22Rv1 (cell line): Measurements from ENCODE around the gene LPIN2.
"Not testable (repeated sequence)": the region's sequence is repeated elsewhere in the genome, so short reads cannot be mapped to it uniquely, and the experiment has no call there.

Source experiments
- H3K27ac ChIP-seq: fragments of 450-650 bp; 2 replicates; pipeline ENCODE4 v1.5.1; 2017
- ZFX ChIP-seq: fragments of 450-650 bp; IDR thresholded peaks from 2 replicates; pipeline ENCODE4 v1.6.1; 2017; ENCODE audit warnings: antibody characterized with exemption, borderline replicate concordance
- TF ChIP-seq, protein P1 (sequence below): fragments of 450-650 bp; IDR thresholded peaks from 2 replicates; pipeline ENCODE4 v1.5.1; 2017; ENCODE audit warnings: mild to moderate bottlenecking

Gene LPIN2

DNA sequence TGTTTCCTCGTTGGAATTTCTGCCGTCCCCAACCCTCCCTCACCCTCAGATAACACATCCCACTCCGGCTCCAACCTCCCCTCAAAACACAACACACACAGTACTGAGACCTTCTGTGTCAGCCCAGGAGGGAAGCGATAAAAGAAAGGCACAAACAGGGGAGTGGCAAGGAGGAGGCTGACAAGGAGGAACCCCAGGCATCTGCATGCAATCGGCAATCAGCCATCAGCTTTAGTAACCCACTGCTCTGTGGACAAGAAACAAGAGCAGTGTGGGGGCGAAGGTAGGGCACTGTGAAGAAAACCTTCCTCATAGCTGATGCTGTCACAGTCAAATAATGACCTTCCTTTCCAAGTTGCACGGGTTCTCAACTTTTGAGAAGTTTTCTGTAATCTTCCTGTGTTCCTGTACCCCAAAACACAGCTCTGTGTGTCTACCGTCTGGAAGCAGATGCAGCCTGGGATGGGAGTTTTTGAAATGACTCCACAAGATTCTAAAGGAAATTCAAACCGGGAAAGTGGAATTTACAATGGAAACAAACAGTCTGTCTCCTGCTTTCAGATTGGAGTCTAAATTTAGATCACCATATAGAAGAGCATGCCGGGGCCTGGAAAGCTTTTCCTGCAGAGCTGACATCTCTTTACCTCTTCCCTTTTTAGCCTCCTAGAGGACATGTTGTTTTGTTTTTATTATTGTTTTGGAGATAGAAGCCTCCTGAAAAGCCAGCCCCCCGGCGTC, 16.4 kb upstream of the LPIN2 start:
- TF ChIP-seq ZFX: no peak
- TF ChIP-seq, protein P1, sequence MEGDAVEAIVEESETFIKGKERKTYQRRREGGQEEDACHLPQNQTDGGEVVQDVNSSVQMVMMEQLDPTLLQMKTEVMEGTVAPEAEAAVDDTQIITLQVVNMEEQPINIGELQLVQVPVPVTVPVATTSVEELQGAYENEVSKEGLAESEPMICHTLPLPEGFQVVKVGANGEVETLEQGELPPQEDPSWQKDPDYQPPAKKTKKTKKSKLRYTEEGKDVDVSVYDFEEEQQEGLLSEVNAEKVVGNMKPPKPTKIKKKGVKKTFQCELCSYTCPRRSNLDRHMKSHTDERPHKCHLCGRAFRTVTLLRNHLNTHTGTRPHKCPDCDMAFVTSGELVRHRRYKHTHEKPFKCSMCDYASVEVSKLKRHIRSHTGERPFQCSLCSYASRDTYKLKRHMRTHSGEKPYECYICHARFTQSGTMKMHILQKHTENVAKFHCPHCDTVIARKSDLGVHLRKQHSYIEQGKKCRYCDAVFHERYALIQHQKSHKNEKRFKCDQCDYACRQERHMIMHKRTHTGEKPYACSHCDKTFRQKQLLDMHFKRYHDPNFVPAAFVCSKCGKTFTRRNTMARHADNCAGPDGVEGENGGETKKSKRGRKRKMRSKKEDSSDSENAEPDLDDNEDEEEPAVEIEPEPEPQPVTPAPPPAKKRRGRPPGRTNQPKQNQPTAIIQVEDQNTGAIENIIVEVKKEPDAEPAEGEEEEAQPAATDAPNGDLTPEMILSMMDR: no peak
- H3K27ac ChIP-seq: no peak overlapping the region

DNA sequence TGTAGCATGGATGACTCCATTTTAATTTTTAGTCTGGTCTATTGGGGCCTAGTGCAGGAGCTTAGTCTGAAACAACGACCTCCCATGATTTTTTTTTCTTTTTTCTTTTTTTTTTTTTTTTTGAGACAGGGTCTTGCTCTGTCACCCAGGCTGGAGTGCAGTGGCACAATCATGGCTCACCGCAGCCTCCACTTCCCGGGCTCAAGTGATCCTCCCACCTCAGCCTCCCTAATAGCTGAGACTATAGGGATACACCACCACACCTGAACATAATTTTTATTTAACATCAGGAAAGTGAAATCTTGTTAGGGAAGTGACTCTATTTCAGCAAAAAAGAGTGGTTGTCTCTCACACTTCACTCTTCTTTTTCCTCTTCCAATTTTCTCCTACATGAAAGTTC, 15.2 kb upstream of the LPIN2 start:
- H3K27ac ChIP-seq: not testable (repeated sequence)

DNA sequence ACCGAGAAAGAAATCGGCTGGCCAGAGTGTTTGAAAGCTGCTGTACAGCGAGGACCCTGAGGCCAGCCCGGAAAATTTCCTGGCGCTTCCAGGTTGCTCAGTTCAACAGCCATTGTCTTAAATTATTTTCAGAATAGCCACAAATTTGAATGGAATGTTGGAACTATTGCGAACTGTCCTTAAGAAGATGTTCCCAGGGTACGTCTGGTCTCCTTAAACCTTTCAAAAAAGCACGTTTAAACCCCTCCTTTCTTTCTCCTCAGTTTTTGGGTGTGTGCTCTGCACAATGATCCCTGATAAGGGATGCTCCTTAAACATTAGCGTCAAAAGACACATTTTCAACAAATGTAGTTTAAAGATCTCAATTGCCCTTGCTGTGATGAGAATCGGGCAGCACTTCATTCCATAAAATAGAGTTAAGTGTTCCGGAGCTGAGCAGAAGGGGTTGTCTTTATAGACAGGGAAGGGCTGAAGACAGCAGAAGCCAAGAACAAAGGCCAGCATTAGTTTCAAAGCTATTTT, 14.5 kb upstream of the LPIN2 start:
- TF ChIP-seq, protein P1: no peak
- TF ChIP-seq ZFX: no peak
- no peak overlapping the region for H3K27ac ChIP-seq

DNA sequence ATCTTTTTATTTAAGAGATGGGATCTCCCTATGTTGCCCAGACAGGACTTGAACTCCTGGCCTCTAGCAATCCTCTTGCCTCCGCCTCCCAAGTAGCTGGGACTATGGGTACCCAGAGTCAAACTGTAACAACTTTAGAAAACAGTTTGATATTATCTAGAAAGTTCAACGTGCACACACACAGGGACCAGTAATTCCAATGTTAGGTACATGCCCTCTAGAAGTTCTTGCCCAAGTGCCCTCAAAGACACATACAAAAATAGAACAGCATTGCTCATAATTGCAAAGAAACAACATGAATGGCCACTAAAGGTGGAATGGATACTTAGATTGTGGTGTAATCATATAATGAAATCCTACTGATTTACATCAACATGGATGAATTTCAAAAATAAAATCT, 12.6 kb upstream of the LPIN2 start:
- TF ChIP-seq, protein P1: no peak
- TF ChIP-seq ZFX: no peak

DNA sequence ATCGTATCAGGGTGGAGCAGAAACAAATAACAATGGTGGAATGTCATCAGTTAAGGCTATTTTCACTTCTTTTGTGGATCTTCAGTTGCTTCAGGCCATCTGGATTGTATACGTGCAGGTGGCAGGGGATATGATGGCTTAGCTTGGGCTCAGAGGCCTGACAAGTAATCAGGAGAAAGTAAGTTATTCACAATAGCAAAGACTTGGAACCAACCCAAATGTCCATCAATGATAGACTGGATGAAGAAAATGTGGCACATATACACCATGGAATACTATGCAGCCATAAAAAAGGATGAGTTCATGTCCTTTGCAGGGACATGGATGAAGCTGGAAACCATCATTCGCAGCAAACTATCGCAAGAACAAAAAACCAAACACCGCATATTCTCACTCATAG, 10.7 kb upstream of the LPIN2 start:
- H3K27ac ChIP-seq: not testable (repeated sequence)

More for the DNA sequence above, 12.6 kb upstream of the LPIN2 start:
- no peak overlapping the region for H3K27ac ChIP-seq

DNA sequence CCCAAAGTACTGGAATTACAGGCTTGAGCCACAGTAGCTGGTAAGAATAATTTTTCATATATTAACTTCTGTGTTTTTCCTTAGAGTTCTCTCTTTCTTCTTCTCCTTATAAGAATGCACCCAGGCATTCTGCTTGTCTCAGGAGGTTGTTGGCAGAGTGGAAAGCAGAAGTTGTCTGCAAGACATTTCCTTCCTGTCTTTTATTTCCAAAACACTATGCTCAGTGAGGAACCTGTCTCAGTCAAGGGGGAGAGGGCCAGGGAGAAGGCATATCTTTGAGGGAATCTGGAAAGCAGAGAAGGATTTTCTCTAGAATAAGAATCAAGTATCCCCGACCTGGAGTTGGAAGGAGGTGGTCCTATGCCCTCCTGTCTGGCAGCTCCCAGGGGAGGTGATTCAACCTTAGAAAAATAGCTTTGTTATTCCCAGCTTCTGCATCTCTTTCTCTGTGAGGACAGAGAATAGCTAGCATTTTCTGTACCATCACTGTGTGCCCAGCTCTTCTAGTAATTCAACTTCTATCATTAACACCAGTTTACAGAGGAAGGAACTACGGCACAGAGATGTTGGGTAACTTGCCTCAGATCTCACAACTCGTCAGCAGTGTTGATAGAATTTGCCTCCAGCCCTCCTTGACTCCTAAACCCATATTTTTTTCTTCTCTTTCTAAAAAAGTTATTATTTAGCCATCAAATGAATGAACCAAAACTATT, 3.8 kb upstream of the LPIN2 start:
- H3K27ac ChIP-seq: no peak overlapping the region
- TF ChIP-seq, protein P1: no peak
- TF ChIP-seq ZFX: no peak

DNA sequence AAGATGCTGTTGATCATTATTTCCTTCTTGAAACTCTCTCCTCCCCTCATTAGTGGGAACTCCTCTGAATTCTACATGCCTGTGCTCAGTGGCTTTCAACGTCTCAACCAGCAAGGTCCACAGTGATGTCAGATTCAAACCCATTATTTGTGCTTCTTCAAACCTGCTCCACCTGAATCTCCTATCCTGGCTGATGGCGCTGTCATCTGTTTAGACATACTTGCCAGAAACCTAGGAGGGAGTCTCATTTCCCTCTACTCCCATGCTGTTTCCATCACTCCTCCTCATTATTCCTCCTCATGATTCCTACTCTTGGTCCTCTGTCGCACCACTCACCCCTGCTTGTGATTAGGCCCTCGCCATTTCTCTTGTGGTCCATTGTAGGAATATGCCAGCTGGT, 2.9 kb upstream of the LPIN2 start:
- no peak overlapping the region for H3K27ac ChIP-seq
- no peak for TF ChIP-seq ZFX
- TF ChIP-seq, protein P1: no peak

DNA sequence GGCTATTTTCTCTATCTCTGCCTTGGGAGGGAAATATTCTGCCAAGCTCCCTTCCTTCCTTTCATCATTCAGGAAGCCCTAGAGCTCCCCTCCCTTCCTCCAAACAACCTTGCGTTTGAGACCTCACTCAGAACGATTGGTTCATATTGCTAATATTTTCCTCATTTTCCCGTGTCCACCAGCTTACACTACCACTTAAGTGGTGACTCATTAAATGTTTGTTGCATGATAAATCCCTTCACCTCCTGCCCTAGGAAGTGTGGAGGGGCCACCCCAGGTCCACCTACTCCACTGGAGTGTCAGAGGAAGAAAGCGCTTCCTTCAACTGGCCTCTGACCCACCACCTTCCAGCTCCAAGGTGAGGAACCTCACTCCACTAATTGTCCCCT, 2.3 kb upstream of the LPIN2 start:
- no peak overlapping the region for H3K27ac ChIP-seq

More for the DNA sequence above, 2.3 kb upstream of the LPIN2 start:
- no peak for TF ChIP-seq ZFX
- TF ChIP-seq, protein P1: no peak
